B cell (primary cell): ENCODE measurements around the gene RRAS2. TPM values are rescaled to one million over a fixed set of nuclear protein-coding genes. Genes with fewer than 3 reads are reported as not detected.

ENCODE experiments used
- ATAC-seq: fragments of 200-7000 bp; cut with Tn5 transposase; one replicate; pipeline ENCODE4 v1.10.0; 2021; ENCODE audit warnings: low read depth, mild to moderate bottlenecking, moderate number of reproducible peaks, moderate library complexity
- CTCF ChIA-PET: fragments of 350-600 bp; sonication (Branson Sonifier 250); formaldehyde crosslinking; loops from one replicate; lab custom pipeline; 2021; ENCODE audit warnings: antibody characterized with exemption, inconsistent platforms; lab: Charles Lee
- POLR2A ChIA-PET: fragments of 350-600 bp; sonication (Branson Sonifier 250); formaldehyde crosslinking; loops from one replicate; lab custom pipeline; 2021; ENCODE audit warnings: antibody characterized with exemption; lab: Charles Lee
- DNase-seq: peaks from one replicate; pipeline ENCODE4 v3.0.0; 2013
- H2AFZ ChIP-seq: 2 replicates; pipeline ENCODE4 v1.6.1; 2012; ENCODE audit warnings: mild to moderate bottlenecking, low read depth, low read length; ENCODE audit not compliant: insufficient read depth, poor library complexity, severe bottlenecking
- H3K27ac ChIP-seq, 2 donors: 1 replicate in 1 of 2; 2 replicates in 1 of 2; pipeline ENCODE4 v1.5.1; 2012 to 2013; ENCODE audit warnings: low read length in 2 of 2, mild to moderate bottlenecking in 2 of 2, moderate library complexity in 1 of 2
- H3K27me3 ChIP-seq, 4 experiments: fragments of 200-600 bp in 1 of 4; sonication (generic) in 1 of 4; replicated peaks in 1 of 4; 1 replicate in 2 of 4; 2 replicates in 2 of 4; pipeline versions ENCODE4 v1.6.1 to v1.7.0; 2013 to 2016; ENCODE audit warnings: low read length in 3 of 4, mild to moderate bottlenecking in 2 of 4, mixed read lengths in 1 of 4, moderate library complexity in 1 of 4; ENCODE audit not compliant: insufficient read depth in 4 of 4, control insufficient read depth in 3 of 4; ENCODE audit errors: control extremely low read depth in 1 of 4
- H3K36me3 ChIP-seq, 2 experiments: replicated peaks in 1 of 2; 1 replicate in 1 of 2; 2 replicates in 1 of 2; pipeline versions ENCODE4 v1.6.1 to v1.7.1; 2013; ENCODE audit warnings: low read length in 1 of 2; ENCODE audit not compliant: insufficient read depth in 2 of 2, control insufficient read depth in 1 of 2; ENCODE audit errors: control extremely low read depth in 1 of 2, extremely low read depth in 1 of 2
- H3K4me1 ChIP-seq, 2 donors: fragments of 200-600 bp in 1 of 2; sonication (generic) in 1 of 2; 1 replicate in 1 of 2; 2 replicates in 1 of 2; pipeline versions ENCODE4 v1.5.1 to v1.6.1; 2013 to 2017; ENCODE audit warnings: low read length in 2 of 2; ENCODE audit not compliant: control insufficient read depth in 2 of 2, insufficient read depth in 2 of 2
- H3K4me2 ChIP-seq: replicated peaks from 2 replicates; pipeline ENCODE3; 2012; ENCODE audit warnings: mild to moderate bottlenecking, low read depth, low read length; ENCODE audit not compliant: poor library complexity, severe bottlenecking
- H3K4me3 ChIP-seq, 5 experiments: fragments of 200-600 bp in 1 of 5; sonication (generic) in 1 of 5; 1 replicate in 3 of 5; 2 replicates in 2 of 5; pipeline versions ENCODE4 v1.5.1 to v1.7.0; 2011 to 2016; ENCODE audit warnings: low read length in 4 of 5, mild to moderate bottlenecking in 4 of 5, low read depth in 2 of 5, control low read depth in 1 of 5, moderate library complexity in 1 of 5; ENCODE audit not compliant: insufficient read depth in 1 of 5; ENCODE audit errors: control extremely low read depth in 1 of 5, extremely low read depth in 1 of 5
- H3K79me2 ChIP-seq: fragments of 200-600 bp; sonication (generic); one replicate; pipeline ENCODE4 v1.6.0; 2016; ENCODE audit warnings: low read length; ENCODE audit not compliant: control insufficient read depth, insufficient read depth
- H3K9ac ChIP-seq: fragments of 200-600 bp; sonication (generic); 2 replicates; pipeline ENCODE4 v1.6.1; 2017; ENCODE audit warnings: mild to moderate bottlenecking, low read length, moderate library complexity
- H3K9me3 ChIP-seq, 3 donors: one replicate each; pipeline versions ENCODE4 v1.6.1 to v1.7.1; 2013; ENCODE audit warnings: low read length in 2 of 3; ENCODE audit not compliant: control insufficient read depth in 2 of 3, insufficient read depth in 1 of 3; ENCODE audit errors: control extremely low read depth in 1 of 3
- H4K20me1 ChIP-seq: 2 replicates; pipeline ENCODE4 v1.6.0; 2012; ENCODE audit warnings: mild to moderate bottlenecking, low read length; ENCODE audit not compliant: insufficient read depth, control insufficient read depth, poor library complexity, severe bottlenecking
- H3K27ac Mint-ChIP-seq: one replicate; pipeline ENCODE4 v1.8.0; 2021; ENCODE audit warnings: mixed read lengths
- H3K27me3 Mint-ChIP-seq: one replicate; pipeline ENCODE4 v1.8.0; 2021; ENCODE audit warnings: mixed read lengths
- H3K4me1 Mint-ChIP-seq: one replicate; pipeline ENCODE4 v1.8.0; 2021; ENCODE audit warnings: mixed read lengths
- H3K4me3 Mint-ChIP-seq: one replicate; pipeline ENCODE4 v1.8.0; 2021; ENCODE audit warnings: mixed read lengths
- H3K9me3 Mint-ChIP-seq: one replicate; pipeline ENCODE4 v1.8.0; 2022; ENCODE audit warnings: mixed read lengths; ENCODE audit not compliant: insufficient read depth
- CTCF ChIP-seq: fragments of 200-600 bp; IDR thresholded peaks from one replicate; pipeline ENCODE4 v1.8.0; 2022; ENCODE audit warnings: antibody characterized with exemption, mild to moderate bottlenecking
- EZH2 ChIP-seq: IDR thresholded peaks from 2 replicates; pipeline ENCODE4 v1.6.1; 2012; ENCODE audit warnings: borderline replicate concordance, low read depth, mild to moderate bottlenecking, moderate library complexity, low read length; ENCODE audit not compliant: insufficient read depth, poor library complexity, severe bottlenecking
- WGBS: methylation state at CpG from one replicate; pipeline ENCODE4 v1.1.5; 2013; ENCODE audit warnings: missing lambda C conversion rate; ENCODE audit not compliant: insufficient coverage; 5-methylcytosine and 5-hydroxymethylcytosine counted together
- intact Hi-C: fragments of 100-400 bp; cut with micrococcal nuclease; formaldehyde crosslinking; loops from one replicate; pipeline ENCODE4 v1.10.0; 2022
- polyA plus RNA-seq: library from polyadenylated mRNA; depleted of rRNA; stranded (reverse); fragments of >200 nt; gene quantifications from 2 replicates; pipeline ENCODE4 v1.2.3, GENCODE V29; 2012
- total RNA-seq, 2 donors: library from RNA; stranded (reverse); fragments of 120-200 nt in 1 of 2; gene quantifications; 1 replicate in 1 of 2; 2 replicates in 1 of 2; pipeline versions ENCODE4 v1.2.3 to v1.2.4, GENCODE V29; 2013 to 2022

Gene RRAS2
- total and polyA plus RNA-seq, 2 donors (not counting 1 experiment from before 2014, with no cell fraction given): 31.8 to 72.4 TPM

GRCh38 chr11:14262271-14262846 lies 96.6 kb downstream of the RRAS2 start:
- 90% methylated on average over 5 of the region's 8 CpGs for whole genome bisulfite sequencing
- CTCF ChIA-PET: no interaction called here
- no peaks in the 10 kb centered on the region for H3K36me3 ChIP-seq
- intact Hi-C loops: no loop called here
- Mint-ChIP-seq H3K4me3 (no peak overlapping the region), H3K9me3 (peaks cover 2% of the 10 kb centered on the region), H3K27me3 (no peaks in the 10 kb centered on the region), H3K4me1 (no peaks in the 10 kb centered on the region), H3K27ac (peak overlapping the region; percentile 26)
- no peaks in the 10 kb centered on the region for H3K4me1 ChIP-seq
- H3K4me3 ChIP-seq: no peak overlapping the region
- ATAC-seq (no peak), DNase-seq (no peak)
- H3K9ac ChIP-seq: no peak overlapping the region
- POLR2A ChIA-PET: no interaction called here
- H3K4me2 ChIP-seq: no peak overlapping the region
- H4K20me1 ChIP-seq: no peaks in the 10 kb centered on the region
- no peaks in the 10 kb centered on the region for H3K79me2 ChIP-seq
- H3K27ac ChIP-seq: no peak overlapping the region
- no peaks in the 10 kb centered on the region for H3K9me3 ChIP-seq
- TF ChIP-seq CTCF (no peak), EZH2 (no peak)
- H3K27me3 ChIP-seq: no peaks in the 10 kb centered on the region
- no peak overlapping the region for H2AFZ ChIP-seq

DNA sequence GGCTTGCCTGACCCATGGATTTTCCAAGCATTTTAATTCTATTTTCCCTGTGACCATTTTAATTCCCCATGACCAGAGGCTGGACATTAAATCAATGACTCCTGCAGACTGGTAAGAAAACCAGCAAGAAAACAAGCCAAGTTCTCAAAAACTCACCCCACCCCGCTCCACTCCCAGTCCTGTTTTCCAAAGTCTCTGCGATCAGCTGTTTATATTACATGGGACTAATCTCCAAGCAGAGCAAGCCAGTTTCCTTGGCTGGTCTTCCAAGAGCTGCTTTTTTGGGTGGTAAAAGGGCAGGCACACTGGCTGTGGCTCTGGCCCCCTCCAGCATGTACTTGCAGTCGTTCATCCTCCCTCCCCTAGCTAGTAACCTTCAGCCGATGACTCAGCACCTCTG lies 97.9 kb downstream of the RRAS2 start:
- DNase-seq: no peak
- Histone ChIP-seq H3K79me2 (no peaks in the 10 kb centered on the region), H3K4me2 (no peak overlapping the region), H3K9ac (no peak overlapping the region), H4K20me1 (no peaks in the 10 kb centered on the region), H3K36me3 (no peaks in the 10 kb centered on the region), H3K27ac (no peak overlapping the region), H3K4me3 (no peak overlapping the region), H2AFZ (no peak overlapping the region), H3K27me3 (no peaks in the 10 kb centered on the region), H3K9me3 (no peaks in the 10 kb centered on the region), H3K4me1 (no peaks in the 10 kb centered on the region)
- no peak overlapping the region for H3K4me3 Mint-ChIP-seq
- ChIA-PET CTCF (interaction anchor here (2.9 kb wide), 1 partner anchor 194 kb away, joined by 13 read pairs; no protein-coding TSS in a partner anchor), POLR2A (no interaction called here)
- H3K4me1 Mint-ChIP-seq: no peaks in the 10 kb centered on the region
- peak overlapping the region; percentile 41 for H3K27ac Mint-ChIP-seq
- H3K9me3 Mint-ChIP-seq: peaks cover 2% of the 10 kb centered on the region
- ATAC-seq: no peak
- no CpG with 5 or more reads among the region's 4 CpGs for WGBS
- no peaks in the 10 kb centered on the region for H3K27me3 Mint-ChIP-seq
- intact Hi-C loops: no loop called here
- no peak for TF ChIP-seq EZH2
- no peak for TF ChIP-seq CTCF
